ENCODE results near the gene GABPB2.
"Not testable (repeated sequence)": the region's sequence is repeated elsewhere in the genome, so short reads cannot be mapped to it uniquely, and the experiment has no call there.

Gene GABPB2

DNA sequence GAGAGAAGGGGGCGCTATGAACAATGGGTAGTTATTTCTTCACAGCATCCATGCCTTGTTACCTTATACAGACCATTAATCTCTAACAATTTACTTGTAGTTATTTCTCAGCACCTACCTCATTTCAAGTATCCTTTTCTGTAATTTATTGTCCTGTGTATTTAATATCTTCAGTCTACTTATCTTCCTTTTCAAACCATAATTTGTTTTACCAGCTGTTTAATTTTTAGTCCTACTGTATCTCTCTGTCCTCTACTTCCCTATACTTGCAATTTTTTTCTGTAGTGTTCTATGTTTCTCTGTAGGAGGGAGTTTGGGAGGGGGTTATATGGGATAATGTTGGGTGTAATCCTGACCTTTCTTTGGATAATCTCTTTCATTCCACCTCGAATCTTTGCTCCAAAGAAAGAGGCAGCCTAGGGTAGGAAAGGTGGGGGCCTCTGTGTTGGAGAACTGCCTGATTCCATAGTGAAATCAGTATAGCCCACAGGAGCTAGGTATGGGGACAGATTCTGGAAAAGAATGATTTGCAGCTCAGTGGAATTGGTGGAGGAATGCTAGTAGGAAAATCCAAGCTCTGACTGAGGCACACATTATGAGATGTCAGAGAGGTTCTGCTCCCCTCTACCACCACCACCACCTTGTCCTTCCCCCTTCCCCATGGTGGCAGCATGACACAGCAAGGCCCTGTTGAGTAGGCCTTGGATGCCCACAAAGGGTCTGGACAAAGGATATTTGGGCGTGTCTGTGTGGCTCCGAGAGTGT, 9.7 kb upstream of the GABPB2 start:
- no peak for FAIRE-seq

DNA sequence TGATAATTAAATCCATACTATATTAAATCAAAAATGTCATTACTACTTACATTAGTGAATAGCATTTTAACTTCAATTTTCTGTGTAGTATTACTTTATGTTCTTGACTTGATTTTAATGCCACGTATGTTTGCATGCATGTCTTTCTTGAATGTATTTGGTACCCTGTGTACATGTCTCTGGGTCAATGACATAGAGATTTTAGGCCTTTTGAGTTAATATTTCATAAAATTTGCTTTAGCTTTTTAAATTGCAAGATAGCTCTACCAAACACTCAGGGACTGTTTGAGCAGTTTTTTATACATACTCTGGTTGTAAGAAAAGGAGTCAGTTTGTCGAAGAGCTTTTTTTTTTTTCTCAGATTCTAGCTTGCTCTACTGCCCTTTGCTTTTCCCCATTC, 8.9 kb upstream of the GABPB2 start:
- FAIRE-seq = no peak

DNA sequence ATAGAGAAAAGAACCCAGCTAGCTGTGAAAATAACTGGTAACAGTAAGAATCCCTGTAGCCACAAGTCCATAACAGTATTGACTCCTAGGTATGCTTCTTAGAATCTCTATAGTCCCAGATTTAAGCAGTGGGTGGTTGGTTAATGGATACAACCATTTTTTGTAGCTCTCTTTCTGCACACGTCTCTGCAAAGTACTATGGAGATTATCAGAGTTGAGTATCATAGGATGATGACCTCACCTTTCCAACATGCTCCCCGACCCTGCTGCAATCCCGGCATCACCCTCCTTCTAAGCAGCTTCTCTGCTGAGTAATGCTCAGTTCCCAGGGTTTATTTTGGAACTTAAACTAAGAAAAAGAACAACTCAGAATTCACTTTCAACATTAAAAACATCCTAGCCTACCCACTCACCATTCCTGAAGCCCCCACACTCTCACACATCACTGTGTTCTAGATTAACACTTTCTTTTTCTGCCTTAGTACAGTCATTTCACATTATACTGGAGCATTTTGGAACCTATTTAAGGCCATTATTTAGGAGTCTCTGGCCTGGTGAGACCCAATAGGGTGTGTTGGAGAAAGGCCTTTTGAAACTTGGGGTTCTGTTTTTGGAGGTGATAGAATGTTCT, 7.7 kb upstream of the GABPB2 start:
- no peak for FAIRE-seq

DNA sequence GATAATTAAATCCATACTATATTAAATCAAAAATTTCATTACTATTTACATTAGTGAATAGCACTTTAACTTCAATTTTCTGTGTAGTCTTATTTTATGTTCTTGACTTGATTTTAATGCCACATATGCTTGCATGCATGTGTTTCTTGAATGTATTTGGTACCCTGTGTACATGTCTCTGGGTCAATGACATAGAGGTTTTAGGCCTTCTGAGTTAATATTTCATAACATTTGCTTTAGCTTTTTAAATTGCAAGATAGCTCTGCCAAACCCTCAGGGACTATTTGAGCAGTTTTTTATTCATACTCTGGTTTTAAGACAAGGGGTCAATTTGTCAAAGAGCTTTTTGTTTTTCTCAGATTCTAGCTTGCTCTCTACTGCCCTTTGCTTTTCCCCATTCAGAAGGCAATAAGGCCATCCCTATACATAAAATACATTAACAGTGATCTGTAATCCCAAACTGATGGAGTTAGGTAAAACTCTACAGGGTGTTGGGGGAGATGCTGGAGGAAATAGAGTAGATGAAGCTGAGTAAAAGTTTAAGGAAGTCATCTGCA, 5.4 kb upstream of the GABPB2 start:
- no peak for FAIRE-seq

DNA sequence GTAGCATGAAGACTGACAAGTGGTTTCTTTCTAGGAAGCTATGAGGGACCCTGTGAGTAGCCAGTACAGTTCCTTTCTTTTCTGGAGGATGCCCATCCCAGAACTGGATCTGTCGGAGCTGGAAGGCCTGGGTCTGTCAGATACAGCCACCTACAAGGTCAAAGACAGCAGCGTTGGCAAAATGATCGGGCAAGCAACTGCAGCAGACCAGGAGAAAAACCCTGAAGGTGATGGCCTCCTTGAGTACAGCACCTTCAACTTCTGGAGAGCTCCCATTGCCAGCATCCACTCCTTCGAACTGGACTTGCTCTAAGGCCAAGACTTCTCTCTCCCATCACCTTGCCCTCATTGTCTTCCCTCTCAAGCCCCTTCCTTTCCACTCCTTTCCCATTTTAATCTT, 3.4 kb upstream of the GABPB2 start:
- FAIRE-seq = no peak

DNA sequence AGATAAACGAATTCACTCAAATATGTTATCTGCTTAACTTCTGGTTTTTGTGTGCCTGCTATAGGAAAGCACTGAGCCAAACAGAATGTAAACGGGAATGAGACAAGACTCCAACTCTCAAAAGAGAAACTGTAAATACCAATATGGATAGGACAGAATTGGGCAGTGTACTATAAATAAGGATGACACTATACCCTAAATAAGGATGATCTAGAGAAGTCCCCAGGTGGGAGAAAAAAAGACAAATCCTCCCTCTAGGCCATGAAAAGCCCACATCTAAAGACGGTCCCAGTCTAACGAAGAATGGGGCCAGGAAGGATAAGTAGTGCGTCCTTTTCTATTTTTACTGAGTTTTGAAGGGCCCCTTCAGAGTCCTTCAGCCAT, 1.5 kb upstream of the GABPB2 start:
- no peak for FAIRE-seq

DNA sequence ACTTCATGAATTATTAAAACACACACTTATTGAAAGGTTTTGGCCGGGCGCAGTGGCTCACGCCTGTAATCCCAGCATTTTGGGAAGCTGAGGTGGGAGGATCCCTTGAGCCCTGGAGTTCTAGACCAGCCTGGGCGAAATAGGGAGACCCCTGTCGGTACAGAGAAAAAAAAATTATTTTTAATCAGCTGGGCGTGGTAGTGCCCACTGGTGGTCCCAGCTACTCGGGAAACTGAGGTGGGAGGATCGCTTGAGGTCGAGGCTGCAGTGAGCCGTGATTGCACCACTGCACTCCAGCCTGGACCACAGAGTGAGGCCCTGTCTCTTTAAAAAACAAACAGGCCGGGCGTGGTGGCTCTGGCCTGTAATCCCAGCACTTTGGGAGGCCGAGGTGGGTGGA, 1.7 kb downstream of the GABPB2 start:
- FAIRE-seq = no peak

DNA sequence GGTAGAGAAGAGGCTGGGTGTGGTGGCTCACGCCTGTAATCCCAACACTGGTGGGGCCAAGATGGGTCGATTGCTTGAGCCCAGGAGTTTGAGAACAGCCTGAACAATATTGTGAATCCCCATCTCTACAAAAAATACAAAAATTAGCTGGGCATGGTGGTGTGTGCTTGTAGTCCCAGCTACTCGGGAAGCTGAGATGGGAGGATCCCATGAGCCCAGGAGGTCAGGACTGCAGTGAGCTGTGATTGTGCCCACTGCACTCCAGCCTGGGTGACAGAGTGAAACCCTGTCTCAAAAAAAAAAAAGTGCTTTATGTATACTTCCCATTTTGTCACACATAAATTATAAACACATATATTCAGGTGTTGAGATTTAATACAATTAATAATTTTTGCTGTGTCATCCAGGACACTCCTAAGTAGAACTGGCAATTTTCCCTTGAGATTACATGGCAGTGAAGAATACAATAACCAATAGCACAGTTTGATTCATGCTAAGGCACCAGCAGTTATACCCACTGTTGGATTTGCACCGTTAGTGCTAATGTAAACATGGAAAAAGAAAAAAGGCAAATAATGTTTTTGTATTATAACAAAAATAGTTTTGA, 15.5 kb downstream of the GABPB2 start:
- no peak for FAIRE-seq

DNA sequence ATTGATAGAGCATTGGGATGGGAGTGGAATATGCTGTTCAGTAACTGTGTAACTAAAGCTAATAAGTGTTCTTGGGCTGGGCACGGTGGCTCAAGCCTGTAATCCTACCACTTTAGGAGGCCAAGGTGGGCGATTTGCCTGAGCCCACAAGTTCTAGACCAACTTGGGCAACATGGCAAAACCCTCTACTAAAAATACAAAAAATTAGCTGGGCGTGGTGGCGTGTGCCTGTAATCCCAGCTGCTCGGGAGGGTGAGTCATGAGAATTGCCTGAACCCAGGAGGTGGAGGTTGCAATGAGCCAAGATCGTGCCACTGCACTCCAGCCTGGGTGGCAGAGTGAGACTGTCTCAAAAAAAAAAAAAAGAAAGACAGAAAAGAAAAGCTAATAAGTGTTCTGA, 26.9 kb downstream of the GABPB2 start:
- not testable (repeated sequence) for FAIRE-seq

DNA sequence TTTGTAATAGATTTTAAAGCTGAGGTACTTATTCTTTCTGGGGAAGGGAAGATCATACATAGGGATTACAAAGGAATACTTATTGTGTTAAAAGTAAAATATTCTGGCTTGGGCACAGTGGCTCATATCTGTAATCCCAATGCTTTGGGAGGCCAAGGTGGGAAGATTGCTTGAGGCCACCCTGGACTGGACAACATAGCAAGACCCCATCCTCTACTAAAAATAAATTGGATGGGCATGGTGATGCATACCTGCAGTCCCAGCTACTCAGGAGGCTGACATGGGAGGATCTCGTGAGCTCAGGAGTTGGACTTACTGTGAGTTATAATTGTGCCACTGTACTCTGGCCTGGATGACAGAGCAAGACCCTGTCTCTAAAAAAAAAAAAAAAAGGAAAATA, 27.6 kb downstream of the GABPB2 start:
- FAIRE-seq = no peak

DNA sequence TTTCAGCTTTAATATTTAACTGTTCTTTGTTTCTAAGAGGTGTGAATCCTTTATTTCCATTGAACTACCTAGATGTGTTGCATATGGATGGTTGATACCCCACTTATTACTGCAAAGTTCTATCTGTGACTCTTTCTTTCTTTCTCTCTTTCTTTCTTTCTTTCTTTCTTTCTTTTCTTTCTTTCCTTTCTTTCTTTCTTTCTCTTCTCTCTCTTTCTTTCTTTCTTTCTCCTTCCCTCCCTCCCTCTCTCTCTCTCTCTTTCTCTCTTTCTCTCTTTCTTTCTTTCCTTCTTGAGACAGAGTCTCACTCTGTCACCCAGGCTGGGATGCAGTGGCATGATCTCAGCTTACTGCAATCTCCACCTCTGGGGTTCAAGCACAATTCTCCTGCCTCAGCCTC, 34.1 kb downstream of the GABPB2 start:
- FAIRE-seq = no peak

DNA sequence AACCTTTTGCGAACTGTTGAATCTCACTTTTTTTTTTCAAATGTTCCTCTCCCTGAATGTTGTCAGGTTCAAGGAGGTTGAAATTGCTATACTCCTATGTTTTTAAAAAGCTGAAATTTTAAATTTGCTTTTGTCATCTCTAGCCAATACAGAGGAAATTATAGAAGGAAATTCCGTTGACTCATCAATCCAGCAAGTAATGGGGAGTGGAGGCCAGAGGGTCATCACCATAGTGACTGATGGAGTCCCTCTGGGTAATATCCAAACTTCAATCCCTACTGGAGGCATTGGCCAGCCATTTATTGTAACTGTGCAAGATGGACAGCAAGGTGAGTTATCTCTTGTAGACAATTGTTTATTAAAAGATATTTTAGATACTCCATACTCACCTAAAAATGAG, 36.3 kb downstream of the GABPB2 start:
- FAIRE-seq = no peak

DNA sequence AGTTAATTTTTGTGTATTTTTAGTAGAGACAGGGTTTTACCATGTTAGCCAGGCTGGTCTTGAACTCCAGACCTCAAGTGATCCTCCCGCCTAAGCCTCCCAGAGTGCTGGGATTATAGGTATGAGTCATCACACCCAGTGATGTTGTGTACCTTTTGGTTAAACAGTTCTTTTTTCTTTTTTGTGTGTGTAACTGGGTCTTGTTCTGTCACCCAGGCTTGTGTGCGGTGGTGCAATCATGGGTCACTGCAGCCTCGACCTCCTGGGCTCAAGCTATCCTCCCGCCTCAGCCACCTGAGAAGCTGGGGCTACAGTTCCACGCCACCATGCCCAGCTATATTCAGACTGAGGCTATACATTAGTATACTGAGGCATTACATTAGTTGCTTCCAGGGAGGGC, 37.8 kb downstream of the GABPB2 start:
- no peak for FAIRE-seq

DNA sequence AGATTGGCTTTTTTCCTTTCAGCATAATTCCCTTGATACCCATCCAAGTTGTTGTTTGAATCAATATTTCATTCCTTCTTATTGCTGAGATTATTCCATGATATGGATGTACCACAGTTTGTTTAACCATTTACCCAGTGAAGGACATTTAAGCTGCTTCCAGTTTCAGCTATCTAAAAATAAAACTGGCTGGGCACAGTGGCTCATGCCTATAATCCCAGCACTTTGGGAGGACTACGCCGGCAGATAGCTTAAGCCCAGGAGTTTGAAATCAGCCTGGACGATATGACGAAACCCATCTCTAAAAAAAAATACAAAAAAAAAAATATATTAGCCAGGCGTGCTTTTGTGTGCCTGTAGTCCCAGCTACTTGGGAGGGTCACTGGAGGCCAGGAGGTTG, 43.3 kb downstream of the GABPB2 start:
- no peak for FAIRE-seq

DNA sequence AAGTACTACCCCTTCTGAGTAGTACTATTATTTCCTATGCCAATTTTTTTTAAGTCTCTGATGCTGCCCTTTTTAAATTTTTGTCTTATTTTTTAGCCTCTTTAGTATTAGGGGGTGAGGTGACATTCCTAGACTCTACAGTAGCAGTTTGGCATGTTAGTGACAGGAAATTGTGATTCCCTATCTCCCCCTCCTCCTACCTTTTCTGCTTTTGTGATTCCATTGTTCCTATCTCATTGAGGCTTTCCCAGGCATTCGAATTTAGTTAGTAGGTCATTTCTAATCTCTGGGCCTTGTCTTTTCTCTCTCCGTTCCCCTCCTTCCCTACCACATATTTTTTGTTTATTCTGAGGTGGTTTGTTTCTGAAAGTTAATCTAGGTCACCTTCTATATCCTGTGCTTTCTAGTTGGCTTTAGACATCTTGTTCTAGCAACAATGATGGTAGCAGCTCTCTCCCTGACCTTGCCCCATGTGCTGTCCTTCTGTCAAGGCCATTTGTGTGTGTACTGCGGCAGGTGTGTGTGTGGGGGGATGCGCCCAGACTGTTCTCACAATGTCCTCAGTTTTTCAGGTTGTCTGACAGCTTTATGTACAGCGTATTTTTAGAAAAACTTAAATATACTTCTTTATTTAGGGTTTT, 54.3 kb downstream of the GABPB2 start:
- no peak for FAIRE-seq

DNA sequence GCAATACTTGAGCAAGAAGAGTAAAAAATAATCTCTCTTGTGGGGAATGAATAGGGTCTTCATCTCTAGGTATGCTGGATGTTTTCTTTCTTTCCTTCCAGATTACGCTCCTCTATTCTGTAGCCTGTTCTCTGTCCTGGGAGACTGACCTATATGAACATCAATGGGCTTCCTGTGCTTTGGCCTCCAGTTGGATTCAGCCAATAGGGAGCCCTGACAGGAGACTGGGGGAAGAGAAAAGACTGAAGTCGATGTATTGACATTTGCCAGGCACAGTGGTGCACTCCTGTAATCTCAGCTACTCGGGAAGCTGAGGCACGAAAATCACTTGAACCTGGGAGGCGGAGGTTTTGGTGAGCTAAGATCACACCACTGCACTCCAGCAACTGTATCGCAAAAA, 58.2 kb downstream of the GABPB2 start:
- FAIRE-seq = no peak

DNA sequence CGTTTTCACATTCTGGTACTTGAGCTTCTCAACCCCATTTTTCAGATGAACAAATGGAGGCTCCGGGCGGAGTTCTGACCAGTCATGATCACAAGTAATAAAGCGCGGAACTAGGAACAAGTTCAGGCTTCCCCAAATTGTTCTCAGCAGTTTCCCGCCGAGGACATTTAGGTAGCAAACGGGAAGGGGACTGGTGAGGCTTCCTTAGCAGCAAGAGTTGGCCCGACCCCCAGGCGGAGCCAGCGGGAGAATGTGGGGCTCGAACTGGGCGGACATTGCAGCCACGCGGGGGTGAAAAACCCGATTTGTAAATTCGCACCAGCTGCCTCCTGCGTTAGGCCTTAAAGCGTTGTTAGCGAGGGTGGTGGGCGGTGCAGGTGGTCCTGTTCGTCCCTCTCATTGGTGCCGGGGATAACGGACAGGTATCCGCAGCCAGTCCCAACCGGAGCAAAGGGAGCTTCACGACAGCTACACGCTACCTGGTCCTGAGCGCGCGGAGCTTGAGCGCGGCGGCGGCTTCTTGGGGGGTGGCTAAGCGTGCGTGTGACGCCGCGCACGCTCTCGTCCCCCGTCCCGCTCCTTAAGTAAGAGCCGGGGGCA, 60.5 kb downstream of the GABPB2 start:
- FAIRE-seq = no peak

DNA sequence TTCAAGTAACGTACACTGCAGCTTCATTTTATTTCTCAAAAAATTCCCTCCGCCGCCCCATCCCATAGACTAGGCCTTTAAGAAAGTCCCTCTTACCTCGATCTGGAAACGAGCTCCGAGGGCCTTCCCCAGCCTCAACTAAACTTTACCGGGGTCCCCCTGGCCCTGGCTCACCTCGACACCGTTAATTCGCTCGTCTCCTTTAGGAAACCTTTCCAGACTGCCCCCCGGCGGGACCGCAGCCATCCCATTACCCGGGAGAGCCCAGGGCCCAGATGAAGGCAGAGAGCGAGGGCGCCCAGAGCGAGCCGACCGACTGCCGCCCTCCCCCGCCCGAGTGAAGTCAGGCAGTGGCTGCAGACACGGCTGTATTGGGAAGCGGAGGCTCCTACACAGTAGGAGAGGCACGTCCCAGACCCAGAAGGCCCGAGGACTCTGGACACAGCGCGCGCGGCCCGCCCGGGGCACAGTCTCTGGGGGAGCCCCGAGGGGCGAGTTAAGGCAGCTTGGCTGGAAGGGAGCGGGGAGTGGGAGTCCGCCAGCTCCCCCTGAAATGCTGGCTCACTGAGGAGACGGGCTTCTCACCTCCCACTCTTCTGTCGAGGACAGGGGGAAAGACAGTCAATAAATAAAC, 61.3 kb downstream of the GABPB2 start:
- FAIRE-seq = no peak

DNA sequence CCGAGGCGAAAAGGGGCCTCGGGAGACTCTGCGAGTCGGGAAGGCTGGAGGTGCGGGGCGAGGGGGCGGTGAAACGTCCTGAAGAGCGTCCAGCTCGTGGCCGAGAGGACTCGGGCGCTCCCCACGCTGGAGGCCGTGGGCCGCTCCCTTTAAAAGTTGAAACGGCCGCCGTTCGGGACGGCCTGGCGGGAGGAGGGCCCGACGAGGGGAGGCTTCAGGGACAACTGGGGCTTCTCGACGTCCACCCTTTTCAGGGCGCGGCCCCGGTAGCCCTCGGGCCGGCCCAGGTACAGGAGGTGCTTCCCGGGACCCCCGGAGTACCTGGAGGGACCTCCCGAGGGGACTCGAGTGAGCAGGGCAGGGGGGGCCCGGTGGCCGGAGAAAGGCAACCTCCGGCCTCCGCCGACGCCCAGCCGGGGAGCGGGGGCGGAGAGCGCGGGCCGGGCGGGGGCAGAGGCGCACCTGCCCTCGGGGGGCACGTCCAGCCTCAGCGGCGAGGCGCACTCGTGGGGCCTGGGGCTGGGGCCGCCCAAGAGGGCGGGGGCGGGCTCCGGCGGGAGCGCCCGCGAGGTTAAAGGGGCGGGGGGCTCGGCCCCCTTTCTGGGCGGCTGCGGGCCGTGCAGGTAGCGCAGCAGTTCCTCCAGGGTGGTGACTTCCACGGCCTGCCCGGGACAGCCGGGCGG, 61.9 kb downstream of the GABPB2 start:
- no peak for FAIRE-seq

DNA sequence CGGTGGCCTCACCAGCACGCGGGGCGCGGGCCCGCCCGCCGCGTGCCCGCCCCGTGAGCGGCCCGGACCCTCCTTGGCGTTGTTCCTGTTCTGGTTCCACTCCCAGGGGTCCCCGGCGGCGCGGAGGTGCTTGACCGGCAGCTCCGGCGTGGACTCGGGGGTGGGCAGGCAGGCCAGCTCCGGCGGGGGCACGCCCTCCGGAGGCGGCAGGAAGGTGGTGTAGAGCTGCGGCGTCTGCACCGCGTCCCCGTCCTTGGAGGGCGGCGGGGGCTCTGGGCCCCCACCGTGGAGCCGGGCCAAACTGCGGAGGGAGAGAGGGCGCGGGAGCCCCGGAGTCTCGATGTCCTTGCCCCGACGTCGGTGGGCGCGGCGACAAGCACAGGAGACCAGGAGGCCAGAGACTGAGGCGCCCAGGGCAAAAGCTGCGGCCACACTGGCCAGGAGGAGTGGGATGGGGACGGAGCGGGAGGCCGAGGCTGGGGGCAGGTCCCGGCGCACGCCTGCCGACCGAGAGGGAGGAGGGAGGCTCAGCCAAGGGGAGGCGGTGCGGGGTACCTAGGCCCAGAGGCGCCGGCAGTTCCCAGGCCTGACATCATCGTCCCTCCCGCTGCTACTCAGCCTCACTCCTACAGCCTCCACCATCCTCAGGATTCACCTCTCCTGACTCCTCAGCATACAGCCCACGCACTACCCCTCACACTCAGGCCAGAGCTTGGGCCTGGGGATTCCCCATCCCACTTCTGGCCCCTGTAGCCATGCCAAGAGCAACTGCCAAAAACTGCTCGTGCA, 62.7 kb downstream of the GABPB2 start:
- no peak for FAIRE-seq

DNA sequence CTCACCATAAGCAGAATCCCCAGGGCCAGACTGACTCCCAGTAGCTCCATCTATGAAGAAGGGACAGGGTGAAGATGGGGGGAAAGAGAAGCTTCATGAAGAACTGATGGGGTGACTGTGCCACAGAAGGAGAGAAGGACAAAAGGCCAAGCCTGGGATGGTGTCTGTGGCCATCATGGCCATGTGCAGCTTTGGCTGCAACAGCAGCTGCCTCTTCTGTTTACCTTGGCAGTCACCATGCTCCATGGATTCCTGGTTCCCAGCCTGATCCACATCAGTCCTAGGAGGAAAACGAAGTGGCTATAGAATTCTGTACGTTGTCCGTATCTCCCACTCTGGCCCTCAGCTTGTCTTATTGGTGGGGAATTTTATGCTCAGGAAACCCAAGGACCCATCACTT, 63.8 kb downstream of the GABPB2 start:
- no peak for FAIRE-seq

Data from G401.6 (cell line).